Measurements from ENCODE around the gene LRP11. TPM values are rescaled to one million over a fixed set of nuclear protein-coding genes. Genes with fewer than 3 reads are reported as not detected.
"Not testable (repeated sequence)": the region's sequence is repeated elsewhere in the genome, so short reads cannot be mapped to it uniquely, and the experiment has no call there.

LRP11 gene
- total and polyA plus RNA-seq, 2 experiments from 2014 or later: 33.6 to 35.4 TPM

- no peak overlapping the region for H3K4me2 ChIP-seq
- peaks cover 21% of the 10 kb centered on the region for H3K4me1 ChIP-seq (ENCODE audit: insufficient read depth)
- no peaks in the 10 kb centered on the region for H4K20me1 ChIP-seq (ENCODE audit: insufficient read depth, poor library complexity, severe bottlenecking)
- no peaks in the 10 kb centered on the region for H3K9me2 ChIP-seq (replicated peaks; ENCODE audit: insufficient read depth)
- no peak for DNase-seq (ENCODE audit: low spot score)
- peaks cover 28% of the 10 kb centered on the region for H3K79me2 ChIP-seq
- H3K4me3 ChIP-seq: no peak overlapping the region
- no peaks in the 10 kb centered on the region for H3K27me3 ChIP-seq
- TF ChIP-seq EZH2 (IDR thresholded peaks at IDR 0.05; ENCODE audit: borderline replicate concordance) (no peak), EZH2phosphoT487 (IDR thresholded peaks at IDR 0.05; ENCODE audit: low read depth, severe bottlenecking, unreplicated experiment) (no peak), CTCF (IDR thresholded peaks at IDR 0.05; ENCODE audit: poor library complexity) (no peak)
- no peaks in the 10 kb centered on the region for H3K36me3 ChIP-seq (replicated peaks; ENCODE audit: insufficient read depth, low read depth)
- no peaks in the 10 kb centered on the region for H3K9me3 ChIP-seq (ENCODE audit: low read depth)
- WGBS (ENCODE audit: low lambda C conversion rate, missing lambda C conversion rate): 96% methylated on average over 12 of the region's 12 CpGs
- H2AFZ ChIP-seq: no peak overlapping the region
- H3K27ac ChIP-seq: no peak overlapping the region
Measured at GRCh38 chr6:149852881-149853280, 11.3 kb downstream of the LRP11 start.

- H3K4me3 ChIP-seq: no peak overlapping the region
- 74% methylated on average over 6 of the region's 6 CpGs for WGBS (ENCODE audit: low lambda C conversion rate, missing lambda C conversion rate)
- no peak for DNase-seq (ENCODE audit: low spot score)
- H3K27ac ChIP-seq: no peak overlapping the region
- no peaks in the 10 kb centered on the region for H3K9me3 ChIP-seq (ENCODE audit: low read depth)
- H2AFZ ChIP-seq: no peak overlapping the region
- no peak overlapping the region for H3K4me2 ChIP-seq
- H4K20me1 ChIP-seq (ENCODE audit: insufficient read depth, poor library complexity, severe bottlenecking): no peaks in the 10 kb centered on the region
- TF ChIP-seq EZH2 (IDR thresholded peaks at IDR 0.05; ENCODE audit: borderline replicate concordance): no peak
- TF ChIP-seq CTCF (IDR thresholded peaks at IDR 0.05; ENCODE audit: poor library complexity): no peak
- no peak for TF ChIP-seq EZH2phosphoT487 (IDR thresholded peaks at IDR 0.05; ENCODE audit: low read depth, severe bottlenecking, unreplicated experiment)
- peaks cover 23% of the 10 kb centered on the region for H3K4me1 ChIP-seq (ENCODE audit: insufficient read depth)
- peaks cover 22% of the 10 kb centered on the region for H3K79me2 ChIP-seq
- no peaks in the 10 kb centered on the region for H3K9me2 ChIP-seq (replicated peaks; ENCODE audit: insufficient read depth)
- H3K27me3 ChIP-seq: no peaks in the 10 kb centered on the region
- H3K36me3 ChIP-seq (replicated peaks; ENCODE audit: insufficient read depth, low read depth): no peaks in the 10 kb centered on the region
Measured at GRCh38 chr6:149852180-149852579, 12.0 kb downstream of the LRP11 start.

GRCh38 chr6:149851461-149852110 lies 12.6 kb downstream of the LRP11 start:
- no peaks in the 10 kb centered on the region for H3K9me3 ChIP-seq (ENCODE audit: low read depth)
- H3K4me1 ChIP-seq (ENCODE audit: insufficient read depth): peaks cover 26% of the 10 kb centered on the region
- no peaks in the 10 kb centered on the region for H3K27me3 ChIP-seq
- no peak overlapping the region for H3K4me3 ChIP-seq
- no peaks in the 10 kb centered on the region for H3K36me3 ChIP-seq (replicated peaks; ENCODE audit: insufficient read depth, low read depth)
- H4K20me1 ChIP-seq (ENCODE audit: insufficient read depth, poor library complexity, severe bottlenecking): no peaks in the 10 kb centered on the region
- H3K9me2 ChIP-seq (replicated peaks; ENCODE audit: insufficient read depth): no peaks in the 10 kb centered on the region
- WGBS (ENCODE audit: low lambda C conversion rate, missing lambda C conversion rate): 93% methylated on average over 5 of the region's 5 CpGs
- H2AFZ ChIP-seq: no peak overlapping the region
- no peak overlapping the region for H3K27ac ChIP-seq
- H3K79me2 ChIP-seq: peaks cover 16% of the 10 kb centered on the region
- no peak for DNase-seq (ENCODE audit: low spot score)
- no peak overlapping the region for H3K4me2 ChIP-seq
- TF ChIP-seq EZH2 (IDR thresholded peaks at IDR 0.05; ENCODE audit: borderline replicate concordance): no peak
- no peak for TF ChIP-seq EZH2phosphoT487 (IDR thresholded peaks at IDR 0.05; ENCODE audit: low read depth, severe bottlenecking, unreplicated experiment)
- TF ChIP-seq CTCF (IDR thresholded peaks at IDR 0.05; ENCODE audit: poor library complexity): no peak

- not testable (repeated sequence) for H3K9me3 ChIP-seq (ENCODE audit: low read depth); H3K79me2 ChIP-seq; DNase-seq (ENCODE audit: low spot score); H3K9me2 ChIP-seq (replicated peaks; ENCODE audit: insufficient read depth); H3K36me3 ChIP-seq (replicated peaks; ENCODE audit: insufficient read depth, low read depth); H3K27me3 ChIP-seq; H3K4me3 ChIP-seq; H2AFZ ChIP-seq; H4K20me1 ChIP-seq (ENCODE audit: insufficient read depth, poor library complexity, severe bottlenecking); H3K4me2 ChIP-seq
- peak overlapping the region; percentile 33 for H3K27ac ChIP-seq
- H3K4me1 ChIP-seq (ENCODE audit: insufficient read depth): peaks cover 15% of the 10 kb centered on the region
- 83% methylated on average over 4 of the region's 4 CpGs for WGBS (ENCODE audit: low lambda C conversion rate, missing lambda C conversion rate)
Measured at GRCh38 chr6:149848343-149848742, 15.8 kb downstream of the LRP11 start.

All from hepatocyte (in vitro differentiated cells).